Smooth muscle cell (in vitro differentiated cells): Measurements from ENCODE around the gene ADAM23. TPM values are rescaled to one million over a fixed set of nuclear protein-coding genes. Genes with fewer than 3 reads are reported as not detected.

ENCODE experiments used
- DNase-seq: peaks from one replicate; lab custom pipeline; 2025; ENCODE audit not compliant: unreplicated experiment; lab: John Stamatoyannopoulos, UW
- H2AFZ ChIP-seq: fragments of 200-600 bp; sonication (generic); 2 replicates; pipeline ENCODE4 v1.6.0; 2016; ENCODE audit warnings: antibody characterized with exemption, low read depth, mild to moderate bottlenecking
- H3F3A ChIP-seq: fragments of 200-600 bp; sonication (generic); 2 replicates; pipeline ENCODE4 v1.6.0; 2017; ENCODE audit warnings: antibody characterized with exemption, low read depth
- H3K27ac ChIP-seq: fragments of 200-600 bp; sonication (generic); 2 replicates; pipeline ENCODE4 v1.5.1; 2016; ENCODE audit warnings: low read depth, mild to moderate bottlenecking
- H3K27me3 ChIP-seq: fragments of 200-600 bp; sonication (generic); 2 replicates; pipeline ENCODE4 v1.6.1; 2016; ENCODE audit warnings: low read depth, mild to moderate bottlenecking
- H3K36me3 ChIP-seq: fragments of 200-600 bp; sonication (generic); 2 replicates; pipeline ENCODE4 v1.5.1; 2016; ENCODE audit warnings: low read depth
- H3K4me1 ChIP-seq: fragments of 200-600 bp; sonication (generic); 2 replicates; pipeline ENCODE4 v1.5.1; 2016; ENCODE audit warnings: low read depth
- H3K4me2 ChIP-seq: fragments of 200-600 bp; sonication (generic); 2 replicates; pipeline ENCODE4 v1.6.0; 2016; ENCODE audit warnings: mild to moderate bottlenecking
- H3K4me3 ChIP-seq: fragments of 200-600 bp; sonication (generic); 2 replicates; pipeline ENCODE4 v1.5.1; 2016; ENCODE audit warnings: mild to moderate bottlenecking
- H3K79me2 ChIP-seq: fragments of 200-600 bp; sonication (generic); 2 replicates; pipeline ENCODE4 v1.6.0; 2016; ENCODE audit warnings: low read depth, mild to moderate bottlenecking
- H3K9ac ChIP-seq: fragments of 200-600 bp; sonication (generic); 2 replicates; pipeline ENCODE4 v1.6.0; 2016; ENCODE audit warnings: low read depth
- H3K9me3 ChIP-seq: fragments of 200-600 bp; sonication (generic); replicated peaks from 2 replicates; pipeline ENCODE4 v1.5.1; 2016; ENCODE audit warnings: low read depth
- H4K20me1 ChIP-seq: fragments of 200-600 bp; sonication (generic); 2 replicates; pipeline ENCODE4 v1.6.0; 2016; ENCODE audit warnings: low read depth
- WGBS: methylation state at CpG from one replicate; pipeline ENCODE4 v1.1.7; 2016; ENCODE audit warnings: low lambda C conversion rate; 5-methylcytosine and 5-hydroxymethylcytosine counted together
- polyA plus RNA-seq: library from polyadenylated mRNA; unstranded; fragments of >200 nt; fragmentation: Nextera tagmentation; extraction: Ambion mirVana; gene quantifications from 2 replicates; pipeline ENCODE4 v1.2.1, GENCODE V29; 2016
- total RNA-seq: library from RNA; depleted of rRNA; stranded (reverse); fragments of >200 nt; gene quantifications from 2 replicates; pipeline ENCODE4 v1.2.3, GENCODE V29; 2014
- TF ChIP-seq, protein P1 (sequence below): fragments of 200-600 bp; sonication (generic); IDR thresholded peaks from 2 replicates; pipeline ENCODE4 v1.5.1; 2017; ENCODE audit warnings: borderline replicate concordance, mild to moderate bottlenecking, antibody characterized with exemption; ENCODE audit not compliant: insufficient read depth, poor library complexity, severe bottlenecking

ADAM23 gene
- total and polyA plus RNA-seq, 2 experiments from 2014 or later, result 7.0 to 18.2 TPM

DNA sequence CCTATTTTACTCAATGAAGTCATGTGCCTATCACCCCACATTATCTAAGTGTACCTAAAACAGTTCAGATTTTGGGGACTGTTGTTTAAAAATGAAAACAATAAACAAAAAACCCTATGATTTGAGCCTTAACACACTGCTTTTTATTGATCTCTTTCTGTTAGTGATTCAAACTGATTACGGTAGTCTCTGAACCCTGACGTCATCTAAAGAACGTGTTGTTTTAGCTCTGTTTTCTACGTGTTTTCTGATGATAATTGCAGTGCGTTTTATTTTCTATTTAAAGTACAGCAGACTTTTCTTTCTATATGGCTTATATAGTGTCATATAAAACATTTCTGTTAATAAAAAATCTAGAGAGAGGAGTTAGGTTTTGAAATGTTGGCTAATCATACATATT lies 105.1 kb downstream of the ADAM23 start:
- Histone ChIP-seq H3F3A (no peaks in the 10 kb centered on the region), H3K27me3 (no peaks in the 10 kb centered on the region), H3K4me2 (no peak overlapping the region), H3K9me3 (no peaks in the 10 kb centered on the region), H3K27ac (no peak overlapping the region), H4K20me1 (no peaks in the 10 kb centered on the region), H2AFZ (no peak overlapping the region), H3K79me2 (no peaks in the 10 kb centered on the region), H3K4me1 (no peaks in the 10 kb centered on the region), H3K4me3 (no peak overlapping the region), H3K36me3 (no peaks in the 10 kb centered on the region), H3K9ac (no peak overlapping the region)
- TF ChIP-seq, protein P1, sequence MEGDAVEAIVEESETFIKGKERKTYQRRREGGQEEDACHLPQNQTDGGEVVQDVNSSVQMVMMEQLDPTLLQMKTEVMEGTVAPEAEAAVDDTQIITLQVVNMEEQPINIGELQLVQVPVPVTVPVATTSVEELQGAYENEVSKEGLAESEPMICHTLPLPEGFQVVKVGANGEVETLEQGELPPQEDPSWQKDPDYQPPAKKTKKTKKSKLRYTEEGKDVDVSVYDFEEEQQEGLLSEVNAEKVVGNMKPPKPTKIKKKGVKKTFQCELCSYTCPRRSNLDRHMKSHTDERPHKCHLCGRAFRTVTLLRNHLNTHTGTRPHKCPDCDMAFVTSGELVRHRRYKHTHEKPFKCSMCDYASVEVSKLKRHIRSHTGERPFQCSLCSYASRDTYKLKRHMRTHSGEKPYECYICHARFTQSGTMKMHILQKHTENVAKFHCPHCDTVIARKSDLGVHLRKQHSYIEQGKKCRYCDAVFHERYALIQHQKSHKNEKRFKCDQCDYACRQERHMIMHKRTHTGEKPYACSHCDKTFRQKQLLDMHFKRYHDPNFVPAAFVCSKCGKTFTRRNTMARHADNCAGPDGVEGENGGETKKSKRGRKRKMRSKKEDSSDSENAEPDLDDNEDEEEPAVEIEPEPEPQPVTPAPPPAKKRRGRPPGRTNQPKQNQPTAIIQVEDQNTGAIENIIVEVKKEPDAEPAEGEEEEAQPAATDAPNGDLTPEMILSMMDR, result no peak
- 92% methylated on average over 5 of the region's 5 CpGs for WGBS
- DNase-seq, result no peak

DNA sequence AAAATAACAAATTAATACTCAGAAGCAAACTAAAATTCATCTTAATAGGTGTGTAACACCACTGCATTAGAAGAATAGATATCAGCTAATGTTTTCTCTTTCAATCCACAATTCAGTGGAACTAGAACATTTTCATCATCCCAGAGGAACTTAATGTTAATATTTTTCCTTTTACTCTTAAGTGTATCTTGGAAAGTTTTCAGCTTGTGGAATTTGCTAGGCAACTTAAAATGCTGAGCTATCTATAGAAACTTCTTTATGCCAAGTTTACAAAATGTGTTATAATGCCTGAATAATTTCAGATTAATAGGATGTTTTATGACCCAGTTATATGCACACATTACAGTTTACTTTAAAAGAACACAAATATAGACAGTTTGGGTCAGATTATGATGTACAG lies 112.4 kb downstream of the ADAM23 start:
- H3K9ac ChIP-seq, result no peak overlapping the region
- no peak overlapping the region for H2AFZ ChIP-seq
- TF ChIP-seq, protein P1, result no peak
- H4K20me1 ChIP-seq, result no peaks in the 10 kb centered on the region
- H3K27me3 ChIP-seq, result no peaks in the 10 kb centered on the region
- no peaks in the 10 kb centered on the region for H3K36me3 ChIP-seq
- H3K4me3 ChIP-seq, result no peak overlapping the region
- no peaks in the 10 kb centered on the region for H3K79me2 ChIP-seq
- H3F3A ChIP-seq, result no peaks in the 10 kb centered on the region
- no peaks in the 10 kb centered on the region for H3K9me3 ChIP-seq
- no peak for DNase-seq
- no peaks in the 10 kb centered on the region for H3K4me1 ChIP-seq
- H3K27ac ChIP-seq, result no peak overlapping the region
- H3K4me2 ChIP-seq, result no peak overlapping the region

DNA sequence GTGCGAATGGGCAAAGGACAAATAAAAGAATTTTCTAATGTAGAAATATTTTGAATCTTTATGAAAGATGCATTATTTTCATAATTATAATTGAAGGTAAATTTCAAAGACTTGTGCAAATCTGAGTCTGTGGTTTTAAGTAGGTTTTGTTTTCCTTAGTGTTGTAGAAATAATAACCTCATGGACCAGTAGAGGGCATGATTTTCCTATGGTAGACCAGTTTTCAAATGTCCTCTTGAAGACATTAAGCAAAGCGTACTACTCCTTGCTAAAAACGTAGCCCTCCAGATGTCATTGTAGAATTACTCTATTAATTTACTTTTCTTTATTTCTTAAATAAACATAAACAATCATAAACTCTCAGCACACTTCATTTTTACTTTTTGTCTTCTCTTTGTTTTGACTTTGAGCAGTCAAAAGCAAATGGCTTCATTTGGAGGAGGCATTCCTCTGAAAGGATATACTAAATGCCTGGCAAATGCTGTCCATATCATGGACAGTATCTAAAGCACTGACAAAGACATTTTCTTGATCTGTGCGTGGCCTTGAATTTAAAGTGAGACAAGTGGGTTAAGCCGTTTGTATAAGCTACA lies 113.1 kb downstream of the ADAM23 start:
- WGBS, result 64% methylated on average over 5 of the region's 5 CpGs
- Histone ChIP-seq H3K36me3 (no peaks in the 10 kb centered on the region), H3K9me3 (no peaks in the 10 kb centered on the region), H3K79me2 (no peaks in the 10 kb centered on the region), H3K4me2 (no peak overlapping the region), H4K20me1 (no peaks in the 10 kb centered on the region), H2AFZ (no peak overlapping the region), H3K4me3 (no peak overlapping the region), H3K4me1 (no peaks in the 10 kb centered on the region), H3K27ac (no peak overlapping the region), H3K27me3 (no peaks in the 10 kb centered on the region), H3K9ac (no peak overlapping the region), H3F3A (no peaks in the 10 kb centered on the region)
- TF ChIP-seq, protein P1, result peak; percentile 46
- no peak for DNase-seq

DNA sequence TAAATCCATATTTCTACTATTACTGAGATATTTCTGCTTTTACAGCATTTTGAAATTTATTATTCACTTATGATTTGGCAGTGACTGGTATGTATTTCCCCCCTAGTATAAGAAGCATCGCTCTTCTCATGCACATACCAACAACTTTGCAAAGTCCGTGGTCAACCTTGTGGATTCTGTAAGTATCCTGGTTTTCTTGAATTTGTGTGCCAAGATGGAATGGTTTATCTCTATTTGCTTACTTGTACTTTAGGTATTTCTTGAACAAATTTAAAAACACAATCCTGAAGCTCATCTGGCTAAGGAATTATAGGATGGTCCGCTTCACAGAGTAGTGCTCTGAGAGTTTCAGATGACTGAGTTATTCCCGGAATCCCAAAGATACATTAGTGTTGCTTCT lies 114.0 kb downstream of the ADAM23 start:
- DNase-seq, result no peak
- Histone ChIP-seq H3K9ac (no peak overlapping the region), H3K27ac (no peak overlapping the region), H3K27me3 (no peaks in the 10 kb centered on the region), H3K4me3 (no peak overlapping the region), H3F3A (no peaks in the 10 kb centered on the region), H3K4me2 (no peak overlapping the region), H2AFZ (no peak overlapping the region), H3K79me2 (no peaks in the 10 kb centered on the region), H4K20me1 (no peaks in the 10 kb centered on the region), H3K36me3 (no peaks in the 10 kb centered on the region), H3K9me3 (no peaks in the 10 kb centered on the region), H3K4me1 (no peaks in the 10 kb centered on the region)
- 88% methylated on average over 4 of the region's 4 CpGs for WGBS
- TF ChIP-seq, protein P1, result no peak
